Prostate gland (tissue), 2 donors: ENCODE data around the gene RIPK1. TPM values are rescaled to one million over a fixed set of nuclear protein-coding genes. Genes with fewer than 3 reads are reported as not detected.

ENCODE experiments used
- DNase-seq: peaks from one replicate; pipeline ENCODE4 v3.0.0-alpha.2; 2019; ENCODE audit warnings: low spot score
- H3K27ac ChIP-seq, 2 donors: fragments of 200-600 bp; sonication (generic); 2 replicates each; pipeline ENCODE4 v1.5.1; 2017 to 2019
- H3K27me3 ChIP-seq: fragments of 200-600 bp; sonication (generic); replicated peaks from 2 replicates; pipeline ENCODE4 v1.5.1; 2019; ENCODE audit not compliant: insufficient read depth
- H3K36me3 ChIP-seq, 2 donors: fragments of 200-600 bp; sonication (generic); 1 replicate in 1 of 2; 2 replicates in 1 of 2; pipeline versions ENCODE4 v1.5.1 to v1.8.1; 2017 to 2019
- H3K4me1 ChIP-seq: fragments of 200-600 bp; sonication (generic); replicated peaks from 2 replicates; pipeline ENCODE4 v1.5.1; 2019
- H3K4me3 ChIP-seq, 2 donors: fragments of 200-600 bp; sonication (generic); 2 replicates each; pipeline ENCODE4 v1.5.1; 2017 to 2019
- H3K9me3 ChIP-seq: fragments of 200-600 bp; sonication (generic); 2 replicates; pipeline ENCODE4 v1.5.1; 2017
- POLR2A ChIP-seq: fragments of 450-650 bp; IDR thresholded peaks from one replicate; pipeline ENCODE4 v1.6.1; 2016; ENCODE audit warnings: antibody characterized with exemption, mild to moderate bottlenecking
- POLR2AphosphoS5 ChIP-seq: sonication (generic); formaldehyde crosslinking; IDR thresholded peaks from one replicate; pipeline ENCODE4 v1.6.1; 2017; ENCODE audit warnings: antibody characterized with exemption
- WGBS: methylation state at CpG from one replicate; pipeline ENCODE4 v1.1.5; 2018; 5-methylcytosine and 5-hydroxymethylcytosine counted together
- intact Hi-C: fragments of 100-400 bp; cut with DNase I; formaldehyde crosslinking; loops from one replicate; pipeline ENCODE4 v1.14.2; 2022
- total RNA-seq, 2 donors: library from RNA; depleted of rRNA; stranded (reverse); fragments of >200 nt; gene quantifications; one replicate each; pipeline ENCODE4 v1.1.0, GENCODE V29; 2016
- TF ChIP-seq, protein P1 (sequence below), 4 experiments: fragments of 200-600 bp in 2 of 4; fragments of 450-650 bp in 2 of 4; sonication (generic) in 2 of 4; IDR thresholded peaks; 1 replicate in 3 of 4; 2 replicates in 1 of 4; pipeline ENCODE4 v1.5.1; 2016 to 2019; ENCODE audit warnings: antibody characterized with exemption in 4 of 4, mild to moderate bottlenecking in 2 of 4, moderate library complexity in 2 of 4

RIPK1 gene
- total RNA-seq, 2 donors from 2014 or later: 21.3 to 23.0 TPM

- TF ChIP-seq POLR2A (no peak), POLR2AphosphoS5 (no peak)
- TF ChIP-seq, protein P1, sequence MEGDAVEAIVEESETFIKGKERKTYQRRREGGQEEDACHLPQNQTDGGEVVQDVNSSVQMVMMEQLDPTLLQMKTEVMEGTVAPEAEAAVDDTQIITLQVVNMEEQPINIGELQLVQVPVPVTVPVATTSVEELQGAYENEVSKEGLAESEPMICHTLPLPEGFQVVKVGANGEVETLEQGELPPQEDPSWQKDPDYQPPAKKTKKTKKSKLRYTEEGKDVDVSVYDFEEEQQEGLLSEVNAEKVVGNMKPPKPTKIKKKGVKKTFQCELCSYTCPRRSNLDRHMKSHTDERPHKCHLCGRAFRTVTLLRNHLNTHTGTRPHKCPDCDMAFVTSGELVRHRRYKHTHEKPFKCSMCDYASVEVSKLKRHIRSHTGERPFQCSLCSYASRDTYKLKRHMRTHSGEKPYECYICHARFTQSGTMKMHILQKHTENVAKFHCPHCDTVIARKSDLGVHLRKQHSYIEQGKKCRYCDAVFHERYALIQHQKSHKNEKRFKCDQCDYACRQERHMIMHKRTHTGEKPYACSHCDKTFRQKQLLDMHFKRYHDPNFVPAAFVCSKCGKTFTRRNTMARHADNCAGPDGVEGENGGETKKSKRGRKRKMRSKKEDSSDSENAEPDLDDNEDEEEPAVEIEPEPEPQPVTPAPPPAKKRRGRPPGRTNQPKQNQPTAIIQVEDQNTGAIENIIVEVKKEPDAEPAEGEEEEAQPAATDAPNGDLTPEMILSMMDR (IDR thresholded peaks at IDR 0.05): no peak
These were observed 30.5 kb upstream of the RIPK1 start for GRCh38 chr6:3037638-3038365.

DNA sequence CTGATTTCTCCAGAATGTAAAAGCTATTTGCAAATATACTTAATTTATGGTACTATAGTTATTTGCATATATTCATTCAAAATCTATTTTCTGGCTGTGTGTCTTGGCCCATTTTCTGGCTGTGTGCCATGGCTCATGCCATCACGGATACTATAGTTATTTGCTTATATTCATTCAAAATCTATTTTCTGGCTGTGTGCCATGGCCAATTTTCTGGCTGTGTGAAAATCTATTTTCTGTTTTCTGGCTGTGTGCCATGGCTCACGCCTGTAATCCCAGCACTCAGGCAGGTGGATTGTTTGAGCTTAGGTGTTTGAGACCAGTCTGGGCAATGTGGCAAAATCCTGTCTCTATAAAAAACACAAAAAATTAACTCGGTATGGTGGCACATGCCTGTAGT is 28.9 kb upstream of the RIPK1 start:
- no peaks in the 10 kb centered on the region for H3K4me1 ChIP-seq
- no peaks in the 10 kb centered on the region for H3K36me3 ChIP-seq
- TF ChIP-seq POLR2A (no peak), POLR2AphosphoS5 (no peak)
- TF ChIP-seq, protein P1 (IDR thresholded peaks at IDR 0.05): no peak
- H3K9me3 ChIP-seq: no peaks in the 10 kb centered on the region
- intact Hi-C loops: no loop called here
- H3K27me3 ChIP-seq: no peaks in the 10 kb centered on the region
- WGBS: 48% methylated on average over 3 of the region's 3 CpGs
- no peak overlapping the region for H3K27ac ChIP-seq
- no peak overlapping the region for H3K4me3 ChIP-seq
- no peak for DNase-seq

More at GRCh38 chr6:3037638-3038365, 30.5 kb upstream of the RIPK1 start:
- intact Hi-C loops: no loop called here
- H3K4me1 ChIP-seq: no peaks in the 10 kb centered on the region
- H3K9me3 ChIP-seq: no peaks in the 10 kb centered on the region
- no peaks in the 10 kb centered on the region for H3K36me3 ChIP-seq
- 45% methylated on average over 7 of the region's 7 CpGs for WGBS
- H3K27me3 ChIP-seq: no peaks in the 10 kb centered on the region
- no peak for DNase-seq
- no peak overlapping the region for H3K27ac ChIP-seq
- no peak overlapping the region for H3K4me3 ChIP-seq

DNA sequence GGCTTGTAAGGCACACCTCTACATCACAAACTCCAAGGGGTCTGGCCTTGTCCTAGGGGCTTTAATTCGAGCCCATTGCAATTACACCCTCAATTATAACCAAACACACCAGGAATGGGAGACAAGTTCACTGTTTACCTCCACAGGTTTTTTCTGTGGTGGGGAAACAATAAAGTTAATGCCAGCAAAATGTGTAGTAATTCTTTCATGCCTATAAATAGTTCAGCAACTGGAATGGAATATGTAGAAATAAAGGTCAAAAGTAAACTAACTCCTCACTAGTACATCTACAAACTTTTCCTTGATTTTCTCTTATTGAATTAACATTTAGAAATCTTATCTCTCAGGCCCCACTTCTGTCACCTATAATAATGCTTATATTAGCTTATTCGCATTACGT is 27.1 kb upstream of the RIPK1 start:
- no peaks in the 10 kb centered on the region for H3K4me1 ChIP-seq
- H3K27ac ChIP-seq: no peak overlapping the region
- H3K27me3 ChIP-seq: no peaks in the 10 kb centered on the region
- TF ChIP-seq POLR2AphosphoS5 (no peak), POLR2A (no peak)
- TF ChIP-seq, protein P1 (IDR thresholded peaks at IDR 0.05): no peak
- no peak overlapping the region for H3K4me3 ChIP-seq
- no peaks in the 10 kb centered on the region for H3K9me3 ChIP-seq
- intact Hi-C loops: no loop called here
- 88% methylated on average over 3 of the region's 3 CpGs for WGBS
- no peak for DNase-seq
- no peaks in the 10 kb centered on the region for H3K36me3 ChIP-seq

DNA sequence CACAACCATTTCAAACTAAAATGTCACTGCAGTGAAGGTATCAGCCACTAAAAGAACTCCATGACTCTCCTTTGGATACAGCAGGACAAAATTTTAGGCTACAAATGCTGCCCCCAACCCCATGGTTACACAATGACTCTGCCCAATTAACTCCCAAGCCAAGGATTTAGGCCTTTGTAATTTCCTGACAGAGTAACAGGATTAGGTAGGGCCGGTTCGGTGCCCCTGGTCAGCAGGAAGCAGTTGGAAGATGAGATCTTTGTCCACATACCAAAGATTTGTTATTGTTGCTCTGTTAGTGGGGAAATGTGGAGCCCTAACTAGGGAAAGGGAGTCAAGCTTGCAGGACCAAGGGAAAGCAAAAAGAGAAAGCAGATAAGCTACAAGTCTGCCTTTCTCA is 26.7 kb upstream of the RIPK1 start:
- WGBS: 64% methylated on average over 2 of the region's 2 CpGs
- DNase-seq: no peak
- H3K9me3 ChIP-seq: no peaks in the 10 kb centered on the region
- TF ChIP-seq, protein P1 (IDR thresholded peaks at IDR 0.05): no peak
- TF ChIP-seq POLR2A: no peak
- TF ChIP-seq POLR2AphosphoS5: no peak
- H3K4me1 ChIP-seq: no peaks in the 10 kb centered on the region
- H3K4me3 ChIP-seq: no peak overlapping the region
- intact Hi-C loops: no loop called here
- no peaks in the 10 kb centered on the region for H3K27me3 ChIP-seq
- no peak overlapping the region for H3K27ac ChIP-seq
- no peaks in the 10 kb centered on the region for H3K36me3 ChIP-seq

- intact Hi-C loops: no loop called here
These were observed 22.9 kb upstream of the RIPK1 start for GRCh38 chr6:3045369-3045768.

More at GRCh38 chr6:3045369-3045768, 22.9 kb upstream of the RIPK1 start:
- H3K36me3 ChIP-seq: no peaks in the 10 kb centered on the region
- H3K9me3 ChIP-seq: no peaks in the 10 kb centered on the region
- H3K4me1 ChIP-seq: no peaks in the 10 kb centered on the region
- TF ChIP-seq POLR2AphosphoS5: no peak
- TF ChIP-seq POLR2A: no peak
- TF ChIP-seq, protein P1 (IDR thresholded peaks at IDR 0.05): no peak
- 73% methylated on average over 4 of the region's 5 CpGs for WGBS
- H3K27ac ChIP-seq: no peak overlapping the region
- no peak overlapping the region for H3K4me3 ChIP-seq
- no peak for DNase-seq
- no peaks in the 10 kb centered on the region for H3K27me3 ChIP-seq
